T-cell (primary cell): ENCODE results near the gene CHST9. TPM values are rescaled to one million over a fixed set of nuclear protein-coding genes. Genes with fewer than 3 reads are reported as not detected.
"Not testable (repeated sequence)": the region's sequence is repeated elsewhere in the genome, so short reads cannot be mapped to it uniquely, and the experiment has no call there.

Experiments used
- ATAC-seq, 4 experiments: fragments of 200-7000 bp in 3 of 4; fragments of 150-1000 bp in 1 of 4; cut with Tn5 transposase; replicated peaks in 1 of 4; 1 replicate in 3 of 4; 2 replicates in 1 of 4; pipeline ENCODE4 v1.10.0; 2021; ENCODE audit warnings: moderate library complexity in 3 of 4, mild to moderate bottlenecking in 2 of 4, moderate number of reproducible peaks in 1 of 4
- CTCF ChIA-PET, 2 donors: fragments of 300-600 bp; sonication (Branson Sonifier 250); formaldehyde crosslinking; loops; one replicate each; lab custom pipeline; 2022; ENCODE audit warnings: antibody characterized with exemption in 2 of 2; lab: Charles Lee
- POLR2A ChIA-PET, 2 donors: fragments of 300-600 bp; sonication (Branson Sonifier 250); formaldehyde crosslinking; loops; one replicate each; lab custom pipeline; 2022; ENCODE audit warnings: antibody characterized with exemption in 2 of 2; lab: Charles Lee
- DNase-seq, 35 experiments: peaks; one replicate each; pipeline versions ENCODE4 v3.0.0 to v3.0.0-alpha.2; 2013 to 2023
- H3K27ac ChIP-seq: one replicate; pipeline ENCODE4 v1.5.1; 2013; ENCODE audit warnings: low read length
- H3K27me3 ChIP-seq, 2 experiments: replicated peaks in 1 of 2; 1 replicate in 1 of 2; 2 replicates in 1 of 2; pipeline versions ENCODE4 v1.6.1 to v1.7.0; 2013; ENCODE audit warnings: low read length in 1 of 2, mixed read lengths in 1 of 2; ENCODE audit not compliant: control insufficient read depth in 2 of 2, insufficient read depth in 2 of 2; ENCODE audit errors: extremely low read depth in 1 of 2
- H3K36me3 ChIP-seq, 2 donors: 1 replicate in 1 of 2; 2 replicates in 1 of 2; pipeline versions ENCODE4 v1.6.1 to v1.7.0; 2013; ENCODE audit warnings: low read length in 1 of 2; ENCODE audit not compliant: control insufficient read depth in 2 of 2, insufficient read depth in 1 of 2; ENCODE audit errors: extremely low read depth in 1 of 2
- H3K4me1 ChIP-seq, 2 experiments: 1 replicate in 1 of 2; 2 replicates in 1 of 2; pipeline versions ENCODE4 v1.6.1 to v1.7.0; 2013; ENCODE audit warnings: low read length in 2 of 2, mixed read lengths in 1 of 2; ENCODE audit not compliant: insufficient read depth in 2 of 2, control insufficient read depth in 1 of 2; ENCODE audit errors: extremely low read depth in 1 of 2
- H3K4me3 ChIP-seq, 2 donors: 1 replicate in 1 of 2; 2 replicates in 1 of 2; pipeline versions ENCODE4 v1.5.1 to v1.7.0; 2013; ENCODE audit warnings: mild to moderate bottlenecking in 2 of 2, low read length in 1 of 2, moderate library complexity in 1 of 2; ENCODE audit not compliant: control insufficient read depth in 1 of 2; ENCODE audit errors: extremely low read depth in 1 of 2
- H3K9me3 ChIP-seq: 2 replicates; pipeline ENCODE4 v1.7.0; 2013
- H3K27ac Mint-ChIP-seq, 2 donors: one replicate each; pipeline ENCODE4 v1.8.0; 2020 to 2021; ENCODE audit warnings: mild to moderate bottlenecking in 2 of 2, mixed read lengths in 2 of 2
- H3K27me3 Mint-ChIP-seq, 2 donors: one replicate each; pipeline ENCODE4 v1.8.0; 2021 to 2022; ENCODE audit warnings: mixed read lengths in 2 of 2
- H3K36me3 Mint-ChIP-seq: one replicate; pipeline ENCODE4 v1.8.0; 2021; ENCODE audit warnings: mixed read lengths
- H3K4me1 Mint-ChIP-seq, 3 donors: one replicate each; pipeline ENCODE4 v1.8.0; 2020 to 2022; ENCODE audit warnings: mixed read lengths in 3 of 3, mild to moderate bottlenecking in 1 of 3
- H3K4me3 Mint-ChIP-seq, 3 donors: one replicate each; pipeline ENCODE4 v1.8.0; 2020 to 2022; ENCODE audit warnings: mild to moderate bottlenecking in 3 of 3, mixed read lengths in 3 of 3, moderate library complexity in 3 of 3
- H3K9me3 Mint-ChIP-seq, 3 donors: one replicate each; pipeline ENCODE4 v1.8.0; 2020 to 2022; ENCODE audit warnings: mixed read lengths in 3 of 3
- WGBS: methylation state at CpG from one replicate; pipeline ENCODE4 v1.1.5; 2013; ENCODE audit warnings: missing lambda C conversion rate; ENCODE audit not compliant: insufficient coverage; 5-methylcytosine and 5-hydroxymethylcytosine counted together
- total RNA-seq, 35 experiments: library from RNA in 6 of 35; stranded (reverse) in 6 of 35; fragments of 120-200 nt in 1 of 35; gene quantifications; one replicate each; pipeline versions ENCODE4 v1.2.1 to v1.2.4 and lab custom pipeline; 2013 to 2026

CHST9 gene
- total RNA-seq, 5 donors from 2014 or later (not counting 1 experiment from before 2014, with no cell fraction given), result not detected

DNA sequence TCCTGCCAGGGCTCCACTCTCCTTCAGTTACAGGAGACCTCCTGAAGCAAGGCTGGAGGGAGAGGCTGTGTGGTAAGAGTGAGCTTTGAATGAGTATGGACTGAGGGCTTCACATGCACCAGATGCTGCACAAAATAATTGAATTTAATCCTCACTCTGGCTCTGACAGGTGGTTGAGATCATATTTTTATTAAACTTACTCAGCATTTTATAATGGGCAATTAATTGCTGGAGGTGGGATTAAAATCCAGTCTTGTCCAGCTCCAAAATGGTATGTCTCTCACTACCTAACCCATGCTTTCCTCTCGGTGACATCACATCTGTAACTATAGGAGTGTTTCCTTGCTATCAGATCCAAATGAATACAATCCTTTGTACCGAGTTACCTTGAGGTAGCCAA, 253.4 kb downstream of the CHST9 start:
- ATAC-seq, result no peak
- CTCF ChIA-PET, result no interaction called here
- Mint-ChIP-seq H3K4me3 (no peak overlapping the region), H3K9me3 (peaks cover 0 to 11% (median 5%) of the 10 kb centered on the region in 3 donors), H3K27ac (no peak overlapping the region), H3K36me3 (no peaks in the 10 kb centered on the region), H3K4me1 (no peaks in the 10 kb centered on the region), H3K27me3 (no peaks in the 10 kb centered on the region)
- no peaks in the 10 kb centered on the region for H3K36me3 ChIP-seq
- WGBS, result no CpG with 5 or more reads among the region's 2 CpGs
- no peak overlapping the region for H3K27ac ChIP-seq
- no peak overlapping the region for H3K4me3 ChIP-seq
- POLR2A ChIA-PET, result no interaction called here
- H3K4me1 ChIP-seq, result no peaks in the 10 kb centered on the region
- H3K27me3 ChIP-seq, result no peaks in the 10 kb centered on the region
- no peaks in the 10 kb centered on the region for H3K9me3 ChIP-seq
- DNase-seq, result no peak

DNA sequence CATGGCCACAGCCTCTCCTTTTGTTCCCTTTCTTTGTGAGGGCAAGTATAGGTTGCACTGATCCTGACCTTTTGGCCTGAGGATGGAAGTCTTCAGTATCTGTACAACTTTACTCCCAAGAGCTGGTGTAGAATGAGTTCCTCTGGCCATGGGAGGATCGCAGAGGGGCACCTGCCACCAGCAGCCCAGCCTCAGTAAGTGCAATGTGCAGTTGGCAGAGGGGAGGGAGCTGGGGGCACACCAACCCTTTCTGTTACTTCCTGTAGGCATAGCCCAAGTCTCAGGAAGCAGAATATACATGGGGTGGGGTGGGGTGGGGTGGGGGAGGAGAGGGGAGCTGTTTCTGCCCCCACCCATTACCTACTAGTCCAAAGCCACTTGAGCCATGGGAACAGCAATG, 254.5 kb downstream of the CHST9 start:
- CTCF ChIA-PET, result no interaction called here

DNA sequence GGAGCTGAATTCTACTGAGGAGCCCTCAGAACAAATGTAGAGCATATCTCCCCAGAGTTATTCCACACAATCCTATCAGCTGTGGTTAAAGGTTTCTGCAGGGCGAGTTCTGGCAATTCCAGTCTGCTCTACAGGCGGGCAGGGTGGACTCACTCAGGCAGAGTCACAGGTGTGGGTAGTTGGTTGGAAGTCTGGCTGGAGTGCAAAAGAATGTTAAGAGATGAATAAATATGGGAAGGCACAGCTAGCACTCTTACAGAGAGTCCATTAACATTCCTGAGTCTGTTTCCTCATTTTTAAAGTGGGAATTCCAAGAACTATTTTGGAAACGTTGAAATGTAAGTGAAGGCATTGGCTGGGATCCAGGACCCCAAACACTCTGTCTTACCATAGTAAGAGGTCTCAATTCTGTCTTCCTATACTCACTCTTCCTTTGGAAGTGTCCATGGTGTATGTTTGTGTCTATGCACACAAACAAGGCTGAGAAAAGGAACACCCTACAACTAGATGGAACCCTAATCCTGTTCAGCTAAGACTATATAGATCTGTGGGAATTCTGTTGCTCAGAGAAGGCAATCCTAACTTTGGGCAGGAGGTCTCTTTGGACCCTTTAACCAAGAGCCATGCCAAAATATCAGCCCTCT, 256.3 kb downstream of the CHST9 start:
- POLR2A ChIA-PET, result no interaction called here
- H3K9me3 ChIP-seq, result no peaks in the 10 kb centered on the region
- ATAC-seq, result no peak

More for the DNA sequence above, 254.5 kb downstream of the CHST9 start:
- Histone ChIP-seq H3K4me3 (no peak overlapping the region), H3K27me3 (no peaks in the 10 kb centered on the region), H3K27ac (no peak overlapping the region), H3K4me1 (no peaks in the 10 kb centered on the region), H3K36me3 (no peaks in the 10 kb centered on the region), H3K9me3 (no peaks in the 10 kb centered on the region)
- H3K9me3 Mint-ChIP-seq, result peaks cover 0 to 11% (median 5%) of the 10 kb centered on the region in 3 donors
- no peak for DNase-seq
- POLR2A ChIA-PET, result no interaction called here
- no peak overlapping the region for H3K27ac Mint-ChIP-seq
- no CpG with 5 or more reads among the region's 1 CpG for WGBS
- no peaks in the 10 kb centered on the region for H3K36me3 Mint-ChIP-seq
- H3K27me3 Mint-ChIP-seq, result no peaks in the 10 kb centered on the region
- H3K4me3 Mint-ChIP-seq, result no peak overlapping the region
- H3K4me1 Mint-ChIP-seq, result no peaks in the 10 kb centered on the region
- no peak for ATAC-seq

DNA sequence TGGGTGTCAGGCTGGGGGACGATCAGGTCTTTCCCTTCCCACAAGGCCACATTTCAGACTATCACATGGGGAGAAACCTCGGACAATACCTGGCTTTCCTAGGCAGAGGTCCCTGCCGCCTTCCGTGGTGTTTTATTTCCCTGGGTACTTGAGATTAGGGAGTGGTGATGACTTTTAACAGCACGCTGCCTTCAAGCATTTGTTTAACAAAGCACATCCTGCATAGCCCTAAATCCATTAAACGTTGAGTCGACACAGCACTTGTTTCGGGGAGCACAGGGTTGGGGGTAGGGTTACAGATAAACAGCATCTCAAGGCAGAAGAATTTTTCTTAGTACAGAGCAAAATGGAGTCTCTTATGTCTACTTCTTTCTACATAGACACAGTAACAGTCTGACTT, 257.3 kb downstream of the CHST9 start:
- H3K4me3 Mint-ChIP-seq, H3K4me1 Mint-ChIP-seq, H3K4me3 ChIP-seq, H3K27ac Mint-ChIP-seq, H3K9me3 Mint-ChIP-seq, H3K9me3 ChIP-seq, H3K27me3 ChIP-seq, CTCF ChIA-PET, POLR2A ChIA-PET, H3K4me1 ChIP-seq, H3K27ac ChIP-seq, H3K27me3 Mint-ChIP-seq, DNase-seq, H3K36me3 Mint-ChIP-seq, H3K36me3 ChIP-seq, ATAC-seq: not testable (repeated sequence)
- WGBS, result 80% methylated on average over 1 of the region's 8 CpGs

More for the DNA sequence above, 256.3 kb downstream of the CHST9 start:
- Mint-ChIP-seq H3K4me3 (no peak overlapping the region), H3K4me1 (no peaks in the 10 kb centered on the region), H3K9me3 (peaks cover 0 to 10% (median 3%) of the 10 kb centered on the region in 3 donors), H3K27me3 (no peaks in the 10 kb centered on the region), H3K36me3 (no peaks in the 10 kb centered on the region), H3K27ac (no peak overlapping the region)
- CTCF ChIA-PET, result no interaction called here
- Histone ChIP-seq H3K36me3 (no peaks in the 10 kb centered on the region), H3K27me3 (no peaks in the 10 kb centered on the region), H3K27ac (no peak overlapping the region), H3K4me1 (no peaks in the 10 kb centered on the region), H3K4me3 (no peak overlapping the region)
- DNase-seq, result no peak
- WGBS, result 62% methylated on average over 2 of the region's 3 CpGs

DNA sequence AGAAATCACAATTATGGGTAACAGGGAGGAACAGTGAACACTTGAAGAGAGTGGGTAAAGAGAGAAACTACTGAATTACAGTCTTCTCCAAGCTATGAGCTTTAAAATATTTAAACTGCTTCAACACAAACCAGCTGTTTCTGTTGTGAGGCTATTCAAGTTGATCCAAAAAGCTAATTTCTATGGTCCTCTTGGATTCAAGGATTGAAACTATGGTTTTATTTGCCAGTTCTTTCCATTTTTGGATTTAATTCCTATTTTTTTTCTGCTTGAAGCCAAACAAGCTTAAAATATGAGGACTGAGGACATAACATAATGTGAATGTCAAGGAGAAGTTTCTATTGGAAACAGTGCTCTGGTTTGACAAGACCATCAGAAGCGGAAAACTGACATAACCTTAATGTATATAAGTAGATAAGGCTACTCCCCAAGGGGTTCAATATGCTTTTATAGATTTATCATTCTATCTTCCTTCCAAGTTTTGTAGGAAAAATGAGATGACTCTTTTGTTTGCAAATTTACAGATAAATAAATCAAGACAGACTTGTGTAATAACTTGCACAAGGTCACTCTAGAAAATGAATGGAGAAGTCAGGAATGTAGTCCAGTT, 258.9 kb downstream of the CHST9 start:
- no peaks in the 10 kb centered on the region for H3K27me3 Mint-ChIP-seq
- CTCF ChIA-PET, result no interaction called here
- no peaks in the 10 kb centered on the region for H3K36me3 ChIP-seq

DNA sequence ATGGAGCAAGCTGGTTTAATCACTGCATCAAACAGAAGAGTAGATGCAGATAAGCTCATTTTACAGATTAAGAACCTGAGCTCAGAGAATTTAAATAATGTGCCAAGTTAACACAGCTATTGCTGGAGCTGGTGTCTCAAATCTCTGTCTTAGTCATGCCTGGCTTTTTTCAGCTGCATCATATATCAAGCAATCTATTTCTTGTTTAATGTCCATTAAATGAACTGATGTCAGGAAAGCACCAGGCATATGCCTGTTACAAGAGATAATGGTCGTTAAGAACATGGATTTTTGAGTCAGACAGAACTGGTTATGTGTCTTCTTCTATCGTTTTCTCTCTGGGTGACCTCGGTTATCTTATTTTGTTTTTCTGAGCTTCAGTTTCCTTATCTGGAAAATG, 259.8 kb downstream of the CHST9 start:
- POLR2A ChIA-PET, result no interaction called here
- H3K9me3 Mint-ChIP-seq, result peaks cover 4 to 6% (median 5%) of the 10 kb centered on the region in 3 donors
- no peak for DNase-seq
- no peak overlapping the region for H3K4me3 ChIP-seq
- CTCF ChIA-PET, result no interaction called here
- no peaks in the 10 kb centered on the region for H3K36me3 Mint-ChIP-seq
- H3K4me1 ChIP-seq, result no peaks in the 10 kb centered on the region
- no peak overlapping the region for H3K4me3 Mint-ChIP-seq
- H3K9me3 ChIP-seq, result no peaks in the 10 kb centered on the region
- no peaks in the 10 kb centered on the region for H3K4me1 Mint-ChIP-seq
- no peak for ATAC-seq
- H3K27ac ChIP-seq, result no peak overlapping the region
- H3K27ac Mint-ChIP-seq, result no peak overlapping the region
- H3K27me3 ChIP-seq, result no peaks in the 10 kb centered on the region
- no peaks in the 10 kb centered on the region for H3K27me3 Mint-ChIP-seq
- WGBS, result no CpG with 5 or more reads among the region's 3 CpGs
- no peaks in the 10 kb centered on the region for H3K36me3 ChIP-seq

More for the DNA sequence above, 258.9 kb downstream of the CHST9 start:
- WGBS, result no CpG with 5 or more reads among the region's 1 CpG
- H3K9me3 ChIP-seq, result no peaks in the 10 kb centered on the region
- H3K27me3 ChIP-seq, result no peaks in the 10 kb centered on the region
- no peak overlapping the region for H3K27ac Mint-ChIP-seq
- ATAC-seq (no peak), DNase-seq (no peak)
- POLR2A ChIA-PET, result no interaction called here
- peaks cover 3 to 6% (median 4%) of the 10 kb centered on the region in 3 donors for H3K9me3 Mint-ChIP-seq
- no peaks in the 10 kb centered on the region for H3K36me3 Mint-ChIP-seq
- H3K4me1 Mint-ChIP-seq, result no peaks in the 10 kb centered on the region
- H3K4me1 ChIP-seq, result no peaks in the 10 kb centered on the region
- H3K27ac ChIP-seq, result no peak overlapping the region
- no peak overlapping the region for H3K4me3 Mint-ChIP-seq
- H3K4me3 ChIP-seq, result no peak overlapping the region
